Measurements from ENCODE around the gene P2RY8.

DNA sequence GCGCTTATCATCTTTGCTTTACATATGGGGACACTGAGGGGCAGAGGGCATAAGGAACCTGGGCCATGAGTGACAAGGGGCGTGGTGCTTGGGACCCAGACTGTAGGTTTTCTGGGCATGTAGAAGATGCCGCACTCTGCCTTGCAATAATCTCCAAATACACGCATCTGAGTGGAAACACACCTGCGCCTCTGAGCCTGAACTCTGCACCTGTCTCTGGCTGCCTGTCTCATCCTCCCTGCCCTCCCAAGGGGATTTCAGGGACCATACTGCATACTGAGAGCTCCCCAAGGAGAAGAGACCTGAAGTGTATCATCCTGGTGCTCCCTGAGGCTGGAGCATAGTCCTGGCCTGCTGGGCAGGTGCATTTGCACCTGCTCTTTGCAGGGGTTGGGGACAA is 49.6 kb downstream of the P2RY8 start:
- TF ChIP-seq CTCF (IDR thresholded peaks at IDR 0.05 in 2 of 3, conservative IDR thresholded peaks at IDR 0.05 in 1 of 3; ENCODE audit: borderline replicate concordance in 1 of 3, insufficient read depth in 1 of 3, low read depth in 2 of 3, low read length in 2 of 3) (no peak), FOSL1 (IDR thresholded peaks at IDR 0.05; ENCODE audit: low read depth) (no peak), CEBPB (IDR thresholded peaks at IDR 0.05; ENCODE audit: low read depth) (no peak), EZH2phosphoT487 (IDR thresholded peaks at IDR 0.05; ENCODE audit: borderline replicate concordance) (no peak), POLR2AphosphoS5 (IDR thresholded peaks at IDR 0.05; ENCODE audit: low read depth, low read length) (no peak), SIN3A (IDR thresholded peaks at IDR 0.05; ENCODE audit: low read depth) (no peak), POLR2A (IDR thresholded peaks at IDR 0.05; ENCODE audit: borderline replicate concordance, extremely low read depth, insufficient read depth, insufficient read length) (no peak)
- TF ChIP-seq, protein P1, sequence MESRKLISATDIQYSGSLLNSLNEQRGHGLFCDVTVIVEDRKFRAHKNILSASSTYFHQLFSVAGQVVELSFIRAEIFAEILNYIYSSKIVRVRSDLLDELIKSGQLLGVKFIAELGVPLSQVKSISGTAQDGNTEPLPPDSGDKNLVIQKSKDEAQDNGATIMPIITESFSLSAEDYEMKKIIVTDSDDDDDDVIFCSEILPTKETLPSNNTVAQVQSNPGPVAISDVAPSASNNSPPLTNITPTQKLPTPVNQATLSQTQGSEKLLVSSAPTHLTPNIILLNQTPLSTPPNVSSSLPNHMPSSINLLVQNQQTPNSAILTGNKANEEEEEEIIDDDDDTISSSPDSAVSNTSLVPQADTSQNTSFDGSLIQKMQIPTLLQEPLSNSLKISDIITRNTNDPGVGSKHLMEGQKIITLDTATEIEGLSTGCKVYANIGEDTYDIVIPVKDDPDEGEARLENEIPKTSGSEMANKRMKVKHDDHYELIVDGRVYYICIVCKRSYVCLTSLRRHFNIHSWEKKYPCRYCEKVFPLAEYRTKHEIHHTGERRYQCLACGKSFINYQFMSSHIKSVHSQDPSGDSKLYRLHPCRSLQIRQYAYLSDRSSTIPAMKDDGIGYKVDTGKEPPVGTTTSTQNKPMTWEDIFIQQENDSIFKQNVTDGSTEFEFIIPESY (IDR thresholded peaks at IDR 0.05; ENCODE audit: extremely low read depth, insufficient replicate concordance, low read length), result no peak
- TF ChIP-seq, protein P2, sequence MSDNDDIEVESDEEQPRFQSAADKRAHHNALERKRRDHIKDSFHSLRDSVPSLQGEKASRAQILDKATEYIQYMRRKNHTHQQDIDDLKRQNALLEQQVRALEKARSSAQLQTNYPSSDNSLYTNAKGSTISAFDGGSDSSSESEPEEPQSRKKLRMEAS (IDR thresholded peaks at IDR 0.05), result no peak

Measured in HCT116 (cell line).